Liver (tissue), 9 donors: ENCODE results near the gene ATP10A. TPM values are rescaled to one million over a fixed set of nuclear protein-coding genes. Genes with fewer than 3 reads are reported as not detected.

Experiments used
- DNase-seq: peaks from one replicate; pipeline ENCODE4 v3.0.0-alpha.2; 2017; ENCODE audit warnings: low spot score
- H3K27ac ChIP-seq, 2 donors: one replicate each; pipeline ENCODE4 v1.7.0; 2013; ENCODE audit warnings: inconsistent platforms in 2 of 2, low read length in 2 of 2, control low read depth in 1 of 2, low read depth in 1 of 2, mild to moderate bottlenecking in 1 of 2
- H3K27me3 ChIP-seq, 4 donors: one replicate each; pipeline versions ENCODE4 v1.6.1 to v1.7.0; 2013; ENCODE audit warnings: low read length in 3 of 4, inconsistent platforms in 1 of 4, mild to moderate bottlenecking in 1 of 4, moderate library complexity in 1 of 4; ENCODE audit not compliant: control insufficient read depth in 4 of 4, insufficient read depth in 4 of 4
- H3K36me3 ChIP-seq, 4 donors: one replicate each; pipeline versions ENCODE4 v1.6.1 to v1.7.0; 2013; ENCODE audit warnings: low read length in 3 of 4, mild to moderate bottlenecking in 3 of 4, low read depth in 1 of 4, moderate library complexity in 1 of 4; ENCODE audit not compliant: control insufficient read depth in 4 of 4, insufficient read depth in 3 of 4
- H3K4me1 ChIP-seq, 4 donors: one replicate each; pipeline versions ENCODE4 v1.6.1 to v1.7.0; 2013; ENCODE audit warnings: low read length in 3 of 4, mild to moderate bottlenecking in 3 of 4, moderate library complexity in 1 of 4; ENCODE audit not compliant: control insufficient read depth in 4 of 4, insufficient read depth in 4 of 4
- H3K4me3 ChIP-seq, 3 donors: one replicate each; pipeline versions ENCODE4 v1.6.1 to v1.7.0; 2013; ENCODE audit warnings: low read length in 3 of 3, control low read depth in 1 of 3, low read depth in 1 of 3, mild to moderate bottlenecking in 1 of 3
- H3K9ac ChIP-seq, 2 donors: one replicate each; pipeline ENCODE4 v1.7.0; 2013; ENCODE audit warnings: low read length in 2 of 2, mild to moderate bottlenecking in 2 of 2, moderate library complexity in 2 of 2, control low read depth in 1 of 2, low read depth in 1 of 2
- H3K9me3 ChIP-seq, 4 donors: one replicate each; pipeline versions ENCODE4 v1.6.1 to v1.7.0; 2013; ENCODE audit warnings: low read length in 3 of 4; ENCODE audit not compliant: control insufficient read depth in 4 of 4
- EGR1 ChIP-seq, 2 donors: IDR thresholded peaks; 2 replicates each; pipeline ENCODE4 v1.6.1; 2016 to 2018; ENCODE audit warnings: antibody characterized with exemption in 2 of 2, low read depth in 2 of 2
- FOXA1 ChIP-seq: IDR thresholded peaks from 2 replicates; pipeline ENCODE4 v1.6.1; 2016; ENCODE audit warnings: antibody characterized with exemption
- FOXA2 ChIP-seq: IDR thresholded peaks from 2 replicates; pipeline ENCODE4 v1.6.1; 2016; ENCODE audit warnings: antibody characterized with exemption
- GABPA ChIP-seq, 2 donors: IDR thresholded peaks in 1 of 2; conservative IDR thresholded peaks in 1 of 2; 2 replicates each; pipeline ENCODE4 v1.6.1; 2016; ENCODE audit warnings: antibody characterized with exemption in 2 of 2, mild to moderate bottlenecking in 1 of 2, moderate library complexity in 1 of 2
- HNF4A ChIP-seq, 2 donors: conservative IDR thresholded peaks; 2 replicates each; pipeline ENCODE4 v1.6.1; 2016; ENCODE audit warnings: antibody characterized with exemption in 2 of 2, mild to moderate bottlenecking in 2 of 2
- HNF4G ChIP-seq: IDR thresholded peaks from 2 replicates; pipeline ENCODE4 v1.6.1; 2016; ENCODE audit warnings: antibody characterized with exemption
- JUND ChIP-seq, 2 donors: IDR thresholded peaks; 2 replicates each; pipeline ENCODE4 v1.6.1; 2016; ENCODE audit warnings: antibody characterized with exemption in 2 of 2
- NR2F2 ChIP-seq: IDR thresholded peaks from 2 replicates; pipeline ENCODE4 v1.6.1; 2016; ENCODE audit warnings: antibody characterized with exemption
- RAD21 ChIP-seq, 2 donors: IDR thresholded peaks; 2 replicates each; pipeline ENCODE4 v1.6.1; 2016; ENCODE audit warnings: antibody characterized with exemption in 2 of 2, mild to moderate bottlenecking in 2 of 2
- RXRA ChIP-seq, 2 donors: IDR thresholded peaks; 2 replicates each; pipeline ENCODE4 v1.6.1; 2017 to 2018; ENCODE audit warnings: antibody characterized with exemption in 2 of 2, mild to moderate bottlenecking in 1 of 2
- SP1 ChIP-seq: IDR thresholded peaks from 2 replicates; pipeline ENCODE4 v1.6.1; 2018; ENCODE audit warnings: antibody characterized with exemption, mild to moderate bottlenecking
- TAF1 ChIP-seq: conservative IDR thresholded peaks from 2 replicates; pipeline ENCODE4 v1.6.1; 2016; ENCODE audit warnings: antibody characterized with exemption, mild to moderate bottlenecking
- YY1 ChIP-seq: IDR thresholded peaks from 2 replicates; pipeline ENCODE4 v1.6.1; 2016; ENCODE audit warnings: antibody characterized with exemption, mild to moderate bottlenecking
- whole genome bisulfite sequencing: extraction: QIAGEN DNeasy Blood & Tissue Kit; methylation state at CpG from one replicate; pipeline ENCODE4 v1.1.7; 2013; 5-methylcytosine and 5-hydroxymethylcytosine counted together
- polyA plus RNA-seq, 2 donors: library from polyadenylated mRNA; stranded (reverse) in 1 of 2; unstranded in 1 of 2; fragments of 200-250 nt in 1 of 2; fragments of >200 nt in 1 of 2; fragmentation: Nextera tagmentation in 1 of 2; extraction: Ambion mirVana in 1 of 2; gene quantifications; one replicate each; pipeline versions ENCODE4 v1.2.1 to v1.2.3, GENCODE V29; 2013 to 2015
- total RNA-seq, 2 donors: library from RNA; depleted of rRNA; stranded (reverse); fragments of >200 nt; gene quantifications; one replicate each; pipeline ENCODE4 v1.2.3, GENCODE V29; 2014
- TF ChIP-seq, protein P1 (sequence below): IDR thresholded peaks from 2 replicates; pipeline ENCODE4 v1.6.1; 2016; ENCODE audit warnings: antibody characterized with exemption
- TF ChIP-seq, protein P2 (sequence below): IDR thresholded peaks from 2 replicates; pipeline ENCODE4 v1.6.1; 2016; ENCODE audit warnings: antibody characterized with exemption, mild to moderate bottlenecking
- TF ChIP-seq, protein P3 (sequence below): fragments of 150-350 bp; IDR thresholded peaks from 2 replicates; pipeline ENCODE4 v1.5.1; 2017; ENCODE audit warnings: improper control_type of control experiment, low read depth, low read length; ENCODE audit not compliant: missing input control
- TF ChIP-seq, protein P4 (sequence below): IDR thresholded peaks from 2 replicates; pipeline ENCODE4 v1.6.1; 2016; ENCODE audit warnings: antibody characterized with exemption
- TF ChIP-seq, protein P5 (sequence below): IDR thresholded peaks from 2 replicates; pipeline ENCODE4 v1.6.1; 2016; ENCODE audit warnings: antibody characterized with exemption
- donor health status: healthy.
- donor health status: healthy.
- donor health status: healthy.
- donor health status: healthy.
- donor health status: healthy.

Gene ATP10A
- total and polyA plus RNA-seq, 4 donors: 0.22 to 1.8 (median 0.39) TPM

DNA sequence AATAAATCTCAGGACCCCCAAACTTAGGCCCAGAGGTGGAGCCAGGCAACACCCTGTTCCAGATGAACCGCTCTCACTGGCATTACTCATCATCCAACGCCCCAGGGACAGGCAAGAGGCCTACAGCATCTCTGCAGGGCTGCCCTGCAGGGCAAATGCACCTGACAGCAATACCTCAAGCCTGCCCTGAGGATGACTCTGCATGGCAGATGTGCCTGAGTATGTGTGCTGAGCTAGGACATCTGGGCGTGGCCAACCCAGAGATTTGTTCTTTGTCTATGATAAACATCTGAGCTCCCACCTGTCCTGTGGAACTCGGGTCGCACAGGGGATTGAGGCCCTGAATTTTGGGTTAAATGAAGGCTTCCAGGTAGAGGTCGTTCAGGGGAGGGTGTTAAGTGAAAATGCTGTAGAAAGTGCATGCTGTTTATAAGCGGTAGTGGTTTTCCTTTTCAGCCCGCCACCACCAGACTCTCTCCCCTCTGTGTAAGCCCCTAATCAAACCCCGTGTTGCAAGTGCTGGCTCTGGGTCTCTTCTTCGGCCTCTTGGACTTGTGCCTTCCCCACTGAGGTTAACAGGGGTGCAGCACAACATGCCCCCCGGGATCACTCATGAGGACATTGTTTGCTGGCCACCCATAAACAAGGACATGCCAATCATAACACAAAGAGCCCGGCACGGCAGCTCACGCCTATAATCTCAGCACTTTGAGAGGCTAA, 92.3 kb downstream of the ATP10A start:
- Histone ChIP-seq H3K4me1 (no peaks in the 10 kb centered on the region), H3K36me3 (no peaks in the 10 kb centered on the region), H3K9me3 (no peaks in the 10 kb centered on the region), H3K9ac (no peak overlapping the region), H3K27ac (no peak overlapping the region), H3K27me3 (no peaks in the 10 kb centered on the region), H3K4me3 (no peak overlapping the region)
- DNase-seq: no peak
- TF ChIP-seq SP1 (no peak), JUND (IDR thresholded peaks at IDR 0.05) (no peak), RAD21 (IDR thresholded peaks at IDR 0.05) (no peak), HNF4G (no peak), FOXA2 (no peak), HNF4A (conservative IDR thresholded peaks at IDR 0.05) (no peak), TAF1 (no peak), FOXA1 (no peak), YY1 (no peak), EGR1 (IDR thresholded peaks at IDR 0.05; ENCODE audit: low read depth in 2 of 2) (no peak), NR2F2 (no peak), RXRA (IDR thresholded peaks at IDR 0.05) (no peak), GABPA (IDR thresholded peaks at IDR 0.05 in 1 of 2, conservative IDR thresholded peaks at IDR 0.05 in 1 of 2) (no peak)
- TF ChIP-seq, protein P1, sequence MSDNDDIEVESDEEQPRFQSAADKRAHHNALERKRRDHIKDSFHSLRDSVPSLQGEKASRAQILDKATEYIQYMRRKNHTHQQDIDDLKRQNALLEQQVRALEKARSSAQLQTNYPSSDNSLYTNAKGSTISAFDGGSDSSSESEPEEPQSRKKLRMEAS: no peak
- TF ChIP-seq, protein P2, sequence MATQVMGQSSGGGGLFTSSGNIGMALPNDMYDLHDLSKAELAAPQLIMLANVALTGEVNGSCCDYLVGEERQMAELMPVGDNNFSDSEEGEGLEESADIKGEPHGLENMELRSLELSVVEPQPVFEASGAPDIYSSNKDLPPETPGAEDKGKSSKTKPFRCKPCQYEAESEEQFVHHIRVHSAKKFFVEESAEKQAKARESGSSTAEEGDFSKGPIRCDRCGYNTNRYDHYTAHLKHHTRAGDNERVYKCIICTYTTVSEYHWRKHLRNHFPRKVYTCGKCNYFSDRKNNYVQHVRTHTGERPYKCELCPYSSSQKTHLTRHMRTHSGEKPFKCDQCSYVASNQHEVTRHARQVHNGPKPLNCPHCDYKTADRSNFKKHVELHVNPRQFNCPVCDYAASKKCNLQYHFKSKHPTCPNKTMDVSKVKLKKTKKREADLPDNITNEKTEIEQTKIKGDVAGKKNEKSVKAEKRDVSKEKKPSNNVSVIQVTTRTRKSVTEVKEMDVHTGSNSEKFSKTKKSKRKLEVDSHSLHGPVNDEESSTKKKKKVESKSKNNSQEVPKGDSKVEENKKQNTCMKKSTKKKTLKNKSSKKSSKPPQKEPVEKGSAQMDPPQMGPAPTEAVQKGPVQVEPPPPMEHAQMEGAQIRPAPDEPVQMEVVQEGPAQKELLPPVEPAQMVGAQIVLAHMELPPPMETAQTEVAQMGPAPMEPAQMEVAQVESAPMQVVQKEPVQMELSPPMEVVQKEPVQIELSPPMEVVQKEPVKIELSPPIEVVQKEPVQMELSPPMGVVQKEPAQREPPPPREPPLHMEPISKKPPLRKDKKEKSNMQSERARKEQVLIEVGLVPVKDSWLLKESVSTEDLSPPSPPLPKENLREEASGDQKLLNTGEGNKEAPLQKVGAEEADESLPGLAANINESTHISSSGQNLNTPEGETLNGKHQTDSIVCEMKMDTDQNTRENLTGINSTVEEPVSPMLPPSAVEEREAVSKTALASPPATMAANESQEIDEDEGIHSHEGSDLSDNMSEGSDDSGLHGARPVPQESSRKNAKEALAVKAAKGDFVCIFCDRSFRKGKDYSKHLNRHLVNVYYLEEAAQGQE: no peak
- TF ChIP-seq, protein P3, sequence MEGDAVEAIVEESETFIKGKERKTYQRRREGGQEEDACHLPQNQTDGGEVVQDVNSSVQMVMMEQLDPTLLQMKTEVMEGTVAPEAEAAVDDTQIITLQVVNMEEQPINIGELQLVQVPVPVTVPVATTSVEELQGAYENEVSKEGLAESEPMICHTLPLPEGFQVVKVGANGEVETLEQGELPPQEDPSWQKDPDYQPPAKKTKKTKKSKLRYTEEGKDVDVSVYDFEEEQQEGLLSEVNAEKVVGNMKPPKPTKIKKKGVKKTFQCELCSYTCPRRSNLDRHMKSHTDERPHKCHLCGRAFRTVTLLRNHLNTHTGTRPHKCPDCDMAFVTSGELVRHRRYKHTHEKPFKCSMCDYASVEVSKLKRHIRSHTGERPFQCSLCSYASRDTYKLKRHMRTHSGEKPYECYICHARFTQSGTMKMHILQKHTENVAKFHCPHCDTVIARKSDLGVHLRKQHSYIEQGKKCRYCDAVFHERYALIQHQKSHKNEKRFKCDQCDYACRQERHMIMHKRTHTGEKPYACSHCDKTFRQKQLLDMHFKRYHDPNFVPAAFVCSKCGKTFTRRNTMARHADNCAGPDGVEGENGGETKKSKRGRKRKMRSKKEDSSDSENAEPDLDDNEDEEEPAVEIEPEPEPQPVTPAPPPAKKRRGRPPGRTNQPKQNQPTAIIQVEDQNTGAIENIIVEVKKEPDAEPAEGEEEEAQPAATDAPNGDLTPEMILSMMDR: no peak
- TF ChIP-seq, protein P4, sequence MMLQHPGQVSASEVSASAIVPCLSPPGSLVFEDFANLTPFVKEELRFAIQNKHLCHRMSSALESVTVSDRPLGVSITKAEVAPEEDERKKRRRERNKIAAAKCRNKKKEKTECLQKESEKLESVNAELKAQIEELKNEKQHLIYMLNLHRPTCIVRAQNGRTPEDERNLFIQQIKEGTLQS: no peak
- TF ChIP-seq, protein P5, sequence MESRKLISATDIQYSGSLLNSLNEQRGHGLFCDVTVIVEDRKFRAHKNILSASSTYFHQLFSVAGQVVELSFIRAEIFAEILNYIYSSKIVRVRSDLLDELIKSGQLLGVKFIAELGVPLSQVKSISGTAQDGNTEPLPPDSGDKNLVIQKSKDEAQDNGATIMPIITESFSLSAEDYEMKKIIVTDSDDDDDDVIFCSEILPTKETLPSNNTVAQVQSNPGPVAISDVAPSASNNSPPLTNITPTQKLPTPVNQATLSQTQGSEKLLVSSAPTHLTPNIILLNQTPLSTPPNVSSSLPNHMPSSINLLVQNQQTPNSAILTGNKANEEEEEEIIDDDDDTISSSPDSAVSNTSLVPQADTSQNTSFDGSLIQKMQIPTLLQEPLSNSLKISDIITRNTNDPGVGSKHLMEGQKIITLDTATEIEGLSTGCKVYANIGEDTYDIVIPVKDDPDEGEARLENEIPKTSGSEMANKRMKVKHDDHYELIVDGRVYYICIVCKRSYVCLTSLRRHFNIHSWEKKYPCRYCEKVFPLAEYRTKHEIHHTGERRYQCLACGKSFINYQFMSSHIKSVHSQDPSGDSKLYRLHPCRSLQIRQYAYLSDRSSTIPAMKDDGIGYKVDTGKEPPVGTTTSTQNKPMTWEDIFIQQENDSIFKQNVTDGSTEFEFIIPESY: no peak
- 91% methylated on average over 14 of the region's 14 CpGs for WGBS
